GM12875 (cell line): Measurements from ENCODE around the gene SELENOM.

Experiments used
- H3K4me3 ChIP-seq: one replicate; pipeline ENCODE4 v1.5.1; 2011; ENCODE audit warnings: low read depth, low read length, control low read depth
- CTCF ChIP-seq: IDR thresholded peaks from 2 replicates; pipeline ENCODE4 v1.5.1; 2011; ENCODE audit warnings: low read depth, mild to moderate bottlenecking, control low read depth, inconsistent platforms, low read length, moderate library complexity, borderline replicate concordance; ENCODE audit not compliant: insufficient read depth

Gene SELENOM

GRCh38 chr22:31107894-31108218 lies 488 bp upstream of the SELENOM start:
- no peak for TF ChIP-seq CTCF
- peak overlapping the region; percentile 52 for H3K4me3 ChIP-seq

- H3K4me3 ChIP-seq: peak overlapping the region; percentile 55
Observed at GRCh38 chr22:31106731-31107177, 614 bp downstream of the SELENOM start.

GRCh38 chr22:31106001-31106571 lies 1.3 kb downstream of the SELENOM start:
- no peak overlapping the region for H3K4me3 ChIP-seq
- TF ChIP-seq CTCF: no peak

More at GRCh38 chr22:31106731-31107177, 614 bp downstream of the SELENOM start:
- TF ChIP-seq CTCF: no peak

- no peak for TF ChIP-seq CTCF
- no peak overlapping the region for H3K4me3 ChIP-seq
Observed at GRCh38 chr22:31105282-31105929, 2.0 kb downstream of the SELENOM start.

- H3K4me3 ChIP-seq: no peak overlapping the region
- TF ChIP-seq CTCF: peak; percentile 61; the same call in 1 of the 2 replicates
Observed at GRCh38 chr22:31104869-31105268, 2.5 kb downstream of the SELENOM start.

- no peak for TF ChIP-seq CTCF
- no peak overlapping the region for H3K4me3 ChIP-seq
Observed at GRCh38 chr22:31103899-31104694, 3.3 kb downstream of the SELENOM start.
